Activated T-helper 1 cell treated with Interleukin-2 at 50 U/mL for 16 hours (primary cell): ENCODE results near the gene ZNF618.

Source experiments
- DNase-seq: peaks from one replicate; pipeline ENCODE4 v3.0.0-alpha.2; 2020; ENCODE audit warnings: low read depth

ZNF618 gene

GRCh38 chr9:113912816-113913215, 36.7 kb downstream of the ZNF618 start:
- no peak for DNase-seq

GRCh38 chr9:113913426-113914195, 37.5 kb downstream of the ZNF618 start:
- DNase-seq: no peak

- no peak for DNase-seq
These were observed 38.4 kb downstream of the ZNF618 start for GRCh38 chr9:113914517-113914916.

GRCh38 chr9:113915817-113916434, 39.8 kb downstream of the ZNF618 start:
- no peak for DNase-seq

- no peak for DNase-seq
These were observed 40.8 kb downstream of the ZNF618 start for GRCh38 chr9:113916931-113917330.

- no peak for DNase-seq
These were observed 42.7 kb downstream of the ZNF618 start for GRCh38 chr9:113918697-113919350.

- DNase-seq: no peak
These were observed 43.3 kb downstream of the ZNF618 start for GRCh38 chr9:113919382-113919781.

- DNase-seq: no peak
These were observed 43.8 kb downstream of the ZNF618 start for GRCh38 chr9:113919871-113920270.

- no peak for DNase-seq
These were observed 44.8 kb downstream of the ZNF618 start for GRCh38 chr9:113920872-113921271.

GRCh38 chr9:113921396-113921925, 45.4 kb downstream of the ZNF618 start:
- DNase-seq: no peak

- no peak for DNase-seq
These were observed 46.1 kb downstream of the ZNF618 start for GRCh38 chr9:113922160-113922559.

- no peak for DNase-seq
These were observed 50.1 kb downstream of the ZNF618 start for GRCh38 chr9:113926211-113926610.

GRCh38 chr9:113927277-113927676, 51.2 kb downstream of the ZNF618 start:
- no peak for DNase-seq

- no peak for DNase-seq
These were observed 52.2 kb downstream of the ZNF618 start for GRCh38 chr9:113928269-113928668.

GRCh38 chr9:113929634-113930389, 53.7 kb downstream of the ZNF618 start:
- DNase-seq: no peak

- DNase-seq: no peak
These were observed 54.3 kb downstream of the ZNF618 start for GRCh38 chr9:113930390-113930783.

GRCh38 chr9:113931140-113931539, 55.0 kb downstream of the ZNF618 start:
- DNase-seq: no peak

- DNase-seq: no peak
These were observed 55.7 kb downstream of the ZNF618 start for GRCh38 chr9:113931777-113932176.

- no peak for DNase-seq
These were observed 56.9 kb downstream of the ZNF618 start for GRCh38 chr9:113932906-113933584.

GRCh38 chr9:113933671-113934070, 57.6 kb downstream of the ZNF618 start:
- no peak for DNase-seq

- DNase-seq: no peak
These were observed 58.2 kb downstream of the ZNF618 start for GRCh38 chr9:113934167-113934828.
